ENCODE data around the gene PTPRK. TPM values are rescaled to one million over a fixed set of nuclear protein-coding genes. Genes with fewer than 3 reads are reported as not detected.

The PTPRK gene
- total RNA-seq, 1 experiment from 2014 or later: 89.3 TPM

GRCh38 chr6:128024969-128025368 is 495.4 kb downstream of the PTPRK start:
- CTCF ChIA-PET: no interaction called here
- H3K27ac ChIP-seq: no peak overlapping the region
- H3K36me3 ChIP-seq (ENCODE audit: low read depth): no peaks in the 10 kb centered on the region
- H3K27me3 ChIP-seq (ENCODE audit: insufficient read depth, low read depth): no peaks in the 10 kb centered on the region
- no peaks in the 10 kb centered on the region for H3K9me2 ChIP-seq (ENCODE audit: insufficient read depth)
- no peak overlapping the region for H3K4me3 ChIP-seq
- no peak overlapping the region for H2AFZ ChIP-seq
- POLR2A ChIA-PET (ENCODE audit: unreplicated experiment): interaction anchor here (0.7 kb wide), 1 partner anchor 72 kb away, joined by 7 read pairs; no protein-coding TSS in a partner anchor
- no peaks in the 10 kb centered on the region for H4K20me1 ChIP-seq (ENCODE audit: insufficient read depth)
- intact Hi-C loops (cut with micrococcal nuclease; ENCODE audit: unreplicated experiment): no loop called here
- H3K79me2 ChIP-seq (ENCODE audit: low read depth): no peaks in the 10 kb centered on the region
- DNase-seq: no peak
- no peak for TF ChIP-seq CTCF (conservative IDR thresholded peaks at IDR 0.05)
- no peak for TF ChIP-seq EZH2 (IDR thresholded peaks at IDR 0.05; ENCODE audit: low read depth)
- H3K9me3 ChIP-seq (ENCODE audit: insufficient read depth, low read depth): no peaks in the 10 kb centered on the region
- no peak overlapping the region for H3K4me2 ChIP-seq
- BruUV-seq (replicated peaks): no TSS peak
- no peaks in the 10 kb centered on the region for H3K4me1 ChIP-seq (replicated peaks; ENCODE audit: insufficient read depth)
- no peaks in the 10 kb centered on the region for H3F3A ChIP-seq (ENCODE audit: insufficient read depth, low read depth)

DNA sequence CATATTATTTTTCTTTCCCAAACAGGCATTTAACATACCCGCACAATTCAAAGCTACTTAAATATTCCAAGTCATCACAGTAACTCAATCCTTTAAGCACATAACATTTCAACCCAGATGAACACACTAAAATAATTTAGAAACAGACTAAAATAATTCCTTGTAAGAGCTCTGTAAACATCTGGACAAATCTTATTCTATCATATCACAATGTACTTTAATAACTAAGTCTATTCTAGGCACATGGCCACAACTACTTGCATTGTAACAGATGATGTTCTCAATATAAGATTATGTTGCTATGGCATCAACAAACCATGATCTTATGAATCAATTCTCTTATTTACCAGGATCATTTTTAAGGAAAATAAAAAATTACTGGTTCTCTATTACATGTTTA is 496.4 kb downstream of the PTPRK start:
- no peak for DNase-seq
- no peaks in the 10 kb centered on the region for H3K36me3 ChIP-seq (ENCODE audit: low read depth)
- no peaks in the 10 kb centered on the region for H3K4me1 ChIP-seq (replicated peaks; ENCODE audit: insufficient read depth)
- BruUV-seq (replicated peaks): no TSS peak
- H2AFZ ChIP-seq: no peak overlapping the region
- ChIA-PET CTCF (no interaction called here), POLR2A (ENCODE audit: unreplicated experiment) (no interaction called here)
- 0 out of 2 replicates have a peak, but pooled peaks cover 4% of the 10 kb centered on the region for H3K9me2 ChIP-seq (ENCODE audit: insufficient read depth)
- H3K9me3 ChIP-seq (ENCODE audit: insufficient read depth, low read depth): no peaks in the 10 kb centered on the region
- H3K4me3 ChIP-seq: no peak overlapping the region
- no peak overlapping the region for H3K4me2 ChIP-seq
- H4K20me1 ChIP-seq (ENCODE audit: insufficient read depth): no peaks in the 10 kb centered on the region
- intact Hi-C loops (cut with micrococcal nuclease; ENCODE audit: unreplicated experiment): no loop called here
- H3K27ac ChIP-seq: no peak overlapping the region
- no peaks in the 10 kb centered on the region for H3K27me3 ChIP-seq (ENCODE audit: insufficient read depth, low read depth)
- no peaks in the 10 kb centered on the region for H3K79me2 ChIP-seq (ENCODE audit: low read depth)
- TF ChIP-seq CTCF (conservative IDR thresholded peaks at IDR 0.05) (no peak), EZH2 (IDR thresholded peaks at IDR 0.05; ENCODE audit: low read depth) (no peak)
- H3F3A ChIP-seq (ENCODE audit: insufficient read depth, low read depth): no peaks in the 10 kb centered on the region

DNA sequence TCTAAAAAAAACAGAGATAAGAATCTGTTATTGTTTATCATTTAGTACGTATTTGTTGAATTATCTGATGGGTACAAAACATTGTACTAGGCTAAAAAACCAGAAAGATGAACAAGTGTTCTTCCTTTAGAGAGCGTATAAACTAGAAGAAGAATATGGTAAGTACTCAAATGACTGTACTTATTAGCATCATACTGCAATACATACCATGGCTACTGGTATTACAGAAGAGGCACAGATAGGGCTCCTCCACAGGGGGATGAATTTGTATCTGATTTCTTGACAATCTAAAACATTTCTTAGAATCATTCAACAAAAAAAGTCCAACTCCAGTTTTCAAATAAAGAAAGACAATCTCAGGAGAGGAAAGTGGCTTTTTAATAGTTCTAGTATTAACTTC is 501.6 kb downstream of the PTPRK start:
- intact Hi-C loops (cut with micrococcal nuclease; ENCODE audit: unreplicated experiment): no loop called here
- H2AFZ ChIP-seq: no peak overlapping the region
- no peaks in the 10 kb centered on the region for H3K9me3 ChIP-seq (ENCODE audit: insufficient read depth, low read depth)
- H3K4me1 ChIP-seq (replicated peaks; ENCODE audit: insufficient read depth): no peaks in the 10 kb centered on the region
- H4K20me1 ChIP-seq (ENCODE audit: insufficient read depth): no peaks in the 10 kb centered on the region
- peaks cover 4% of the 10 kb centered on the region; the same call in 1 of the 2 replicates for H3K36me3 ChIP-seq (ENCODE audit: low read depth)
- no peaks in the 10 kb centered on the region for H3K27me3 ChIP-seq (ENCODE audit: insufficient read depth, low read depth)
- 0 out of 2 replicates have a peak, but pooled peaks cover 4% of the 10 kb centered on the region for H3K9me2 ChIP-seq (ENCODE audit: insufficient read depth)
- DNase-seq: no peak
- no TSS peak for BruUV-seq (replicated peaks)
- H3K4me3 ChIP-seq: no peak overlapping the region
- TF ChIP-seq CTCF (conservative IDR thresholded peaks at IDR 0.05) (no peak), EZH2 (IDR thresholded peaks at IDR 0.05; ENCODE audit: low read depth) (no peak)
- no peak overlapping the region for H3K27ac ChIP-seq
- ChIA-PET POLR2A (ENCODE audit: unreplicated experiment) (no interaction called here), CTCF (no interaction called here)
- no peaks in the 10 kb centered on the region for H3F3A ChIP-seq (ENCODE audit: insufficient read depth, low read depth)
- H3K79me2 ChIP-seq (ENCODE audit: low read depth): no peaks in the 10 kb centered on the region
- H3K4me2 ChIP-seq: no peak overlapping the region
